ENCODE results near the gene PEPD. TPM values are rescaled to one million over a fixed set of nuclear protein-coding genes. Genes with fewer than 3 reads are reported as not detected.

Gene PEPD
- total RNA-seq, 2 experiments from 2014 or later = 26.9 to 37.4 TPM

GRCh38 chr19:33520048-33520643 lies 1.4 kb downstream of the PEPD start:
- Mint-ChIP-seq H3K4me3 (peak overlapping the region; percentile 89), H3K27ac (no peak overlapping the region), H3K36me3 (ENCODE audit: low read depth) (no peaks in the 10 kb centered on the region), H3K9me3 (ENCODE audit: low read depth) (no peaks in the 10 kb centered on the region), H3K27me3 (no peaks in the 10 kb centered on the region), H3K4me1 (peaks cover 26% of the 10 kb centered on the region)
- no peak for ATAC-seq
- intact Hi-C loops (cut with DNase I, micrococcal nuclease) = loop anchor here in 1 of 2 experiments (5.0 kb wide), 4 partner anchors 283 to 1113 kb away; partner anchors contain the start of genes CEP89, DPY19L3 and FAAP24
- ChIA-PET CTCF (interaction anchor here (0.8 to 1.2 kb wide), 3 partner anchors 90 to 258 kb away, joined by 3 to 6 read pairs (median 3); no protein-coding TSS in a partner anchor), POLR2A (no interaction called here)
- DNase-seq = no peak

DNA sequence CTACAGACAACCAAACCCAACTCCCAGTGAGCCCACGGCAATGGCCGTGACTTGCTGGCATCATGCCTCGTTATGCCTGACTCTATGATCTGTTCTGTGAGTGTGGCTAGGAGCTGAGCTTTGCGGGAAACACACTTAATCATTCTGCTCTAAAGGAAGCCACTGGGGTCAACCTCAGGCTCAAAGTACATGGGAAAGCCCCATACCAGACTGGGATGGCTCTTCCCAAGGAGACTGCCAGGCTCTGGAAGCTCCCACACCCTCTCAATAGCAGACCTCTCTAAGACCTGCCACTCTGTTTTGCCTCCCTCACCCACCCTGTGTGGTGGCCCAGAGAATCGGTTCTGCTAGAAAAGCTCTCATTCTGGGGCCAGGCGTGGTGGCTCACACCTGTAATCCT lies 2.2 kb downstream of the PEPD start:
- Mint-ChIP-seq H3K27ac (no peak overlapping the region), H3K4me3 (no peak overlapping the region), H3K9me3 (ENCODE audit: low read depth) (no peaks in the 10 kb centered on the region), H3K27me3 (no peaks in the 10 kb centered on the region), H3K4me1 (peaks cover 31% of the 10 kb centered on the region), H3K36me3 (ENCODE audit: low read depth) (no peaks in the 10 kb centered on the region)
- ATAC-seq = no peak
- ChIA-PET POLR2A (no interaction called here), CTCF (interaction anchor here (1.2 kb wide), 1 partner anchor 89 kb away, joined by 3 read pairs; no protein-coding TSS in a partner anchor)
- DNase-seq = no peak
- intact Hi-C loops (cut with DNase I, micrococcal nuclease) = no loop called here

DNA sequence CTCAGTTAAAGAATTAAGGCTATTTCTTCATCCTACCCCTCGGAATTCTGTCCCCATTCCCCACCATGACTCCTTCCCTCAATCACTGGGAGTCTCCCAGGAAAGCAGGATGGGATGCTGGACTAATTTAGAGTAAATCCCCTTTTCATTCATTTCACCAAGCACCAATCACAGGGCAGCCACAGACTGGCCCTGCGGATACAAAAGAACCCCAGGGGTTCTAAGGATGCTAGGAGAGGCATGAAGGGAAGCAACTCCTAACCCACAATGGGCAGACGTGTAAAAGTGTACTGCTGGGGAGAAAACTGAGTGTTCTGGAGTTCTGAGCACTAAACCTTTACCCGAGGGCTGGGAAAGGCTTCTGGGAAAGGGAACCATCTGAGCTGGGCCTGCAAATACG lies 3.0 kb downstream of the PEPD start:
- ChIA-PET CTCF (no interaction called here), POLR2A (no interaction called here)

GRCh38 chr19:33517922-33518321 lies 3.7 kb downstream of the PEPD start:
- DNase-seq (no peak), ATAC-seq (no peak)
- no peak overlapping the region for H3K27ac Mint-ChIP-seq
- H3K9me3 Mint-ChIP-seq (ENCODE audit: low read depth) = no peaks in the 10 kb centered on the region
- ChIA-PET CTCF (interaction anchor here (0.7 kb wide), 1 partner anchor 24 kb away, joined by 3 read pairs; no protein-coding TSS in a partner anchor), POLR2A (no interaction called here)
- no peaks in the 10 kb centered on the region for H3K27me3 Mint-ChIP-seq
- no peak overlapping the region for H3K4me3 Mint-ChIP-seq
- intact Hi-C loops (cut with DNase I, micrococcal nuclease) = no loop called here
- H3K4me1 Mint-ChIP-seq = peaks cover 31% of the 10 kb centered on the region
- H3K36me3 Mint-ChIP-seq (ENCODE audit: low read depth) = peaks cover 2% of the 10 kb centered on the region

More for the DNA sequence above, 3.0 kb downstream of the PEPD start:
- intact Hi-C loops (cut with DNase I, micrococcal nuclease) = no loop called here
- H3K9me3 Mint-ChIP-seq (ENCODE audit: low read depth) = no peaks in the 10 kb centered on the region
- no peak for DNase-seq
- H3K27me3 Mint-ChIP-seq = no peaks in the 10 kb centered on the region
- no peaks in the 10 kb centered on the region for H3K36me3 Mint-ChIP-seq (ENCODE audit: low read depth)
- H3K27ac Mint-ChIP-seq = no peak overlapping the region
- no peak overlapping the region for H3K4me3 Mint-ChIP-seq
- ATAC-seq = no peak
- peaks cover 31% of the 10 kb centered on the region for H3K4me1 Mint-ChIP-seq

GRCh38 chr19:33515921-33516320 lies 5.7 kb downstream of the PEPD start:
- POLR2A ChIA-PET = no interaction called here
- ATAC-seq = no peak
- no peaks in the 10 kb centered on the region for H3K27me3 Mint-ChIP-seq
- H3K27ac Mint-ChIP-seq = no peak overlapping the region
- intact Hi-C loops (cut with DNase I, micrococcal nuclease) = no loop called here
- no peaks in the 10 kb centered on the region for H3K9me3 Mint-ChIP-seq (ENCODE audit: low read depth)
- H3K36me3 Mint-ChIP-seq (ENCODE audit: low read depth) = peaks cover 2% of the 10 kb centered on the region
- CTCF ChIA-PET = no interaction called here
- H3K4me1 Mint-ChIP-seq = peaks cover 23% of the 10 kb centered on the region
- H3K4me3 Mint-ChIP-seq = no peak overlapping the region
- no peak for DNase-seq

DNA sequence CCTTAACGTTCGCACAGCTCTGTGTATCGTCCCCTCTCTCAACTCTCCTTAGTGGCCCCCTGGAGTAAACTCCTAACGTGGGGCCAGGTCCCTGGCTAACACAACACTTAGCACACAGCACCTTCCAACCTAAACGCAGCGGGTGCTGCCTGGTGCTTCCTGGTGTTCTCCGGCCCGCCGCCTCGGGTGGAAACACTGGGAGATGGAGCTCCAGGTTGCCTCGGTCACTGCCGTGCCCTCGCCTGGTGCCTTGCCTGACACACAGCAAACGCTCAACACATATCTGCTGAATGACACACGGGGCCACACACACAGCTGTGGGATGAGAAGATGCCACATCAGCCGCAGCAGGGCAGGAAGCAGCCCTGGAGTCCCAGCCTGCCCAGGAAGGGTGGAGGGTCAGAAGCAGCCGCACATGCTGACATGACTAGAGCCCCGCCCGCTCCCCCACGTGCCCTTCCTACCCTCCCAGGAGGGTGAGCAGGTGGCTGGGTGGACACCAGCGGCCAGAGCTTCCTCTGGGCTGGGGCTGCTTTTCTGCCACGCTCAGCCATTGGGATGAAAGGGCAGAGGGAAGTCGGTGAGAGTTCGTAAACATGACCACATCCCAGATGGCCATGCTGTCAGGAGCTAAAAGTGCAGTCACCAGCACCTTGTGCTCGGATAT lies 6.6 kb downstream of the PEPD start:
- ATAC-seq = peak; percentile 61
- H3K4me1 Mint-ChIP-seq = peaks cover 15% of the 10 kb centered on the region
- ChIA-PET POLR2A (no interaction called here), CTCF (no interaction called here)
- H3K36me3 Mint-ChIP-seq (ENCODE audit: low read depth) = peaks cover 2% of the 10 kb centered on the region
- H3K4me3 Mint-ChIP-seq = no peak overlapping the region
- DNase-seq = peak; percentile 23
- no peaks in the 10 kb centered on the region for H3K9me3 Mint-ChIP-seq (ENCODE audit: low read depth)
- no peaks in the 10 kb centered on the region for H3K27me3 Mint-ChIP-seq
- intact Hi-C loops (cut with DNase I, micrococcal nuclease) = no loop called here
- H3K27ac Mint-ChIP-seq = no peak overlapping the region

GRCh38 chr19:33513424-33513823 lies 8.2 kb downstream of the PEPD start:
- CTCF ChIA-PET = no interaction called here
- Mint-ChIP-seq H3K27me3 (no peaks in the 10 kb centered on the region), H3K4me1 (peaks cover 11% of the 10 kb centered on the region), H3K9me3 (ENCODE audit: low read depth) (no peaks in the 10 kb centered on the region), H3K4me3 (no peak overlapping the region), H3K36me3 (ENCODE audit: low read depth) (peaks cover 5% of the 10 kb centered on the region), H3K27ac (no peak overlapping the region)
- intact Hi-C loops (cut with DNase I, micrococcal nuclease) = no loop called here
- ATAC-seq (no peak), DNase-seq (no peak)
- POLR2A ChIA-PET = no interaction called here

GRCh38 chr19:33512580-33513137 lies 8.9 kb downstream of the PEPD start:
- POLR2A ChIA-PET = no interaction called here
- Mint-ChIP-seq H3K27me3 (no peaks in the 10 kb centered on the region), H3K4me1 (peaks cover 10% of the 10 kb centered on the region), H3K9me3 (ENCODE audit: low read depth) (no peaks in the 10 kb centered on the region), H3K27ac (no peak overlapping the region), H3K36me3 (ENCODE audit: low read depth) (peaks cover 5% of the 10 kb centered on the region), H3K4me3 (no peak overlapping the region)
- intact Hi-C loops (cut with DNase I, micrococcal nuclease) = no loop called here
- DNase-seq (no peak), ATAC-seq (no peak)
- CTCF ChIA-PET = no interaction called here

GRCh38 chr19:33512021-33512420 lies 9.6 kb downstream of the PEPD start:
- H3K4me1 Mint-ChIP-seq = peaks cover 10% of the 10 kb centered on the region
- ChIA-PET CTCF (no interaction called here), POLR2A (no interaction called here)

GRCh38 chr19:33511346-33511745 lies 10.2 kb downstream of the PEPD start:
- Mint-ChIP-seq H3K36me3 (ENCODE audit: low read depth) (peaks cover 5% of the 10 kb centered on the region), H3K27me3 (no peaks in the 10 kb centered on the region), H3K27ac (no peak overlapping the region), H3K9me3 (ENCODE audit: low read depth) (no peaks in the 10 kb centered on the region), H3K4me1 (peaks cover 10% of the 10 kb centered on the region), H3K4me3 (no peak overlapping the region)
- ChIA-PET CTCF (no interaction called here), POLR2A (no interaction called here)
- ATAC-seq (no peak), DNase-seq (no peak)
- intact Hi-C loops (cut with DNase I, micrococcal nuclease) = no loop called here

More at GRCh38 chr19:33512021-33512420, 9.6 kb downstream of the PEPD start:
- no peak overlapping the region for H3K27ac Mint-ChIP-seq
- intact Hi-C loops (cut with DNase I, micrococcal nuclease) = no loop called here
- DNase-seq (no peak), ATAC-seq (no peak)
- no peak overlapping the region for H3K4me3 Mint-ChIP-seq
- H3K27me3 Mint-ChIP-seq = no peaks in the 10 kb centered on the region
- no peaks in the 10 kb centered on the region for H3K9me3 Mint-ChIP-seq (ENCODE audit: low read depth)
- peaks cover 5% of the 10 kb centered on the region for H3K36me3 Mint-ChIP-seq (ENCODE audit: low read depth)

GRCh38 chr19:33510462-33511194 lies 11.0 kb downstream of the PEPD start:
- Mint-ChIP-seq H3K27ac (no peak overlapping the region), H3K9me3 (ENCODE audit: low read depth) (no peaks in the 10 kb centered on the region), H3K4me1 (peaks cover 8% of the 10 kb centered on the region), H3K36me3 (ENCODE audit: low read depth) (peaks cover 5% of the 10 kb centered on the region), H3K27me3 (no peaks in the 10 kb centered on the region), H3K4me3 (no peak overlapping the region)
- ATAC-seq = no peak
- ChIA-PET POLR2A (no interaction called here), CTCF (interaction anchor here (0.6 kb wide), 2 partner anchors 144 to 166 kb away, joined by 3 read pairs; no protein-coding TSS in a partner anchor)
- no peak for DNase-seq
- intact Hi-C loops (cut with DNase I, micrococcal nuclease) = no loop called here

Measured in activated CD4-positive, alpha-beta T cell treated with anti-CD3 and anti-CD28 coated beads for 36 hours (primary cell).